ENCODE results near the gene OR1J2. TPM values are rescaled to one million over a fixed set of nuclear protein-coding genes. Genes with fewer than 3 reads are reported as not detected.
A peak's percentile ranks its signal among the peaks of the same experiment; 100 is the strongest.
"Not testable (repeated sequence)": the region's sequence is repeated elsewhere in the genome, so short reads cannot be mapped to it uniquely, and the experiment has no call there.

Gene OR1J2, protein sequence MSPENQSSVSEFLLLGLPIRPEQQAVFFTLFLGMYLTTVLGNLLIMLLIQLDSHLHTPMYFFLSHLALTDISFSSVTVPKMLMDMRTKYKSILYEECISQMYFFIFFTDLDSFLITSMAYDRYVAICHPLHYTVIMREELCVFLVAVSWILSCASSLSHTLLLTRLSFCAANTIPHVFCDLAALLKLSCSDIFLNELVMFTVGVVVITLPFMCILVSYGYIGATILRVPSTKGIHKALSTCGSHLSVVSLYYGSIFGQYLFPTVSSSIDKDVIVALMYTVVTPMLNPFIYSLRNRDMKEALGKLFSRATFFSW
- not detected in 2 replicates for total RNA-seq (2014; rRNA removed; shearing (Covaris generic))

- no peak for DNase-seq (ENCODE audit: low spot score)
These were observed at the start of gene OR1J2 for GRCh38 chr9:122510502-122510901. Gene OR1J2, plus strand, starts transcription at chr9:122510802. Its CDS starts 0 bp downstream, at chr9:122510802.

GRCh38 chr9:122463828-122464632 lies 46.6 kb upstream of the OR1J2 start:
- DNase-seq (ENCODE audit: low spot score) = peak; percentile 73

- peak; percentile 84 for DNase-seq (ENCODE audit: low spot score)
These were observed 45.7 kb upstream of the OR1J2 start for GRCh38 chr9:122464633-122465567.

- no peak for DNase-seq (ENCODE audit: low spot score)
These were observed 44.1 kb upstream of the OR1J2 start for GRCh38 chr9:122466456-122466855.

DNA sequence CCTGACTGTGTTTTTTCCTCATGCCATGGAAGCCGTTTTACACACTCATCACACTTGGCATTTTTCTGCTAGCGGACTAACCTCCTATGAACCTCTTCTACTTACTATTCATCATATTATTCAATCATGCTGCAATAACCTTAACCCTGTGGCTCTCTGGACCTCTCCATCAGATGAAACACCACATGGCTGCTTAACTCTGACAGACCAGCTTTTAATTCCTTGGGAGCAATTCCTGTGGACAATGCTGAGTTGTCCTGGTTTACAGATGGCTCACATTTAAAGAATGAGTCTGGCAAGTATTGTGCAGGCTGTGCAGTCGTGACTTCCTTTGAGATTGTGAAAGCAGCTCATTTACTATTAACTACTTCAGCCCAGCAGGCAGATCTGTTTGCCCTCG lies 41.9 kb upstream of the OR1J2 start:
- DNase-seq (ENCODE audit: low spot score) = no peak

GRCh38 chr9:122474561-122474960 lies 36.0 kb upstream of the OR1J2 start:
- no peak for DNase-seq (ENCODE audit: low spot score)

- no peak for DNase-seq (ENCODE audit: low spot score)
These were observed 34.9 kb upstream of the OR1J2 start for GRCh38 chr9:122475717-122476116.

- DNase-seq (ENCODE audit: low spot score) = no peak
These were observed 33.3 kb upstream of the OR1J2 start for GRCh38 chr9:122477346-122477745.

DNA sequence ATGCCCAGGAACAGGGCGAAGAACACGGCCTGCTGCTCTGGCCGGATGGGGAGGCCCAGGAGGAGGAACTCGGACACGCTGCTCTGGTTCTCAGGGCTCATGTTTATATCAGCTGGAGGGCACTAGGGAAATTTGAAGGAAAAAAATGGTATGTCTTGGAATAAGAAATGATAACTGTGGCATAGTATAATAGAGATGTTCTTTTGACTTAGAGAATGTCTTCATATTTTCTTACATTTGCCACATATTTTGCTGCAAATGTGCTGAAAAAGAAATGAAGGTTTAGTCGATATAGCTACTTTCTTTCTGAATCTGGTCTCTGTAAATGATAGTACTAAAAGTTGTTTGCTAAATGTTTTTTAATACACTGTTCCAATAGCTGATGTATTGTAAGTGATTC lies 32.8 kb upstream of the OR1J2 start, which contains the start of gene OR1J1:
Gene OR1J1, minus strand, starts transcription at position 101 of the 400 bp plus-strand sequence. Its CDS starts 0 bp downstream, at position 101.
- no peak for DNase-seq (ENCODE audit: low spot score)

DNA sequence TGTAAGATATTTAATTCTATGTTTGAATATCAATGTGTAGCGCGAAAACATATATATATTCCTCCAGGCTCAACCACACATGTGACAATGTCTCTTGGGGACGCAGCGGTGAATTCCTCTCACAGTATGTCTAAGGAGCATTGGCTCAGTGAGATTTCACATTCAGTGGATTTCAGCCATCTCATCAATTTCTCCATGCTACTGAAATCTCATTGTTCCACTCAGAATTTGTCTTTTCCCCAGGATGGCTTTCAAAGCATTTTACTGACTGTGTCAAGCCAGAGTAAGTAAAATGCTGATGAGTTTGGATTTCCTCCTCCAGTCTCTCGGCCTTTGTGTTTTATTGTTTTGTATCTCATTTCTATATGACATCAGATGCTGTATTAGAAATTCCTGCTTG lies 31.5 kb upstream of the OR1J2 start:
- no peak for DNase-seq (ENCODE audit: low spot score)

- peak; percentile 41 for DNase-seq (ENCODE audit: low spot score)
These were observed 11.7 kb upstream of the OR1J2 start for GRCh38 chr9:122498883-122499288.

- no peak for DNase-seq (ENCODE audit: low spot score)
These were observed 3.6 kb upstream of the OR1J2 start for GRCh38 chr9:122506964-122507363.

DNA sequence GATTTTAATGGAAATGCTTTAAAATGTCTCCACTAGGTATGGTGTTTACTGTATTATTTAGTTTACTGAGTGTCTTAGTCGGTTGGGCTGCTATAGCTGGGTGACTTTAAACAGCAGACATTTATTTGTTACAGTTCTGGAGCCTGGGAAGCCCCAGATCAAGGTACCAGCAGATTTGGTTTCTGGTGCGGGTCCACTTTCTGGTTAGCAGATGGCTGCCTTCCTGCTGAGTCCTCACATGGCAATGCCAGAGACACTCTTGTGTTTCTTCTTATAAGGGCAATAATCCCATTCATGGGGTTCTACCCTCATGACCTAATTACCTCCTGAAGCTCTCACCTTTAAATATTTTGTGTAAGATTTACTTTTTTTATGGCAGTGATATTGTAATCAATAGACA lies 7.6 kb downstream of the OR1J2 start:
- no peak for DNase-seq (ENCODE audit: low spot score)

DNA sequence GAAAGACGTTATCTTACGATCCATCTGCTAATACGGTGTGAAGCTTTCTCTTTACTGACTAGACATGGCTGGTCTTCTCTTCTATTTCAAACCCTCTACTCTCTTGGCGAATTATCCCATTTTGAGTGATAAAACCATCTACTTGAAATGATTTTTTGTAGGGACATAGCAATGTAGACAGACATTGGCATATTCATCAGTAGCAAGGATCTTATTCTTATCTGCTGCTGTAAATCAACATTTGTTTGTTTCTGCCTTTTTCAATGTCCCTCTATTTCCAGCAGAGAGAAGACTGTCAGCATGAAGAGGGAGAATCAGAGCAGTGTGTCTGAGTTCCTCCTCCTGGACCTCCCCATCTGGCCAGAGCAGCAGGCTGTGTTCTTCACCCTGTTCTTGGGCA lies 8.2 kb downstream of the OR1J2 start, which contains the start of gene OR1J4:
Gene OR1J4, plus strand, starts transcription at position 301 of the 400 bp plus-strand sequence. Its CDS starts 0 bp downstream, at position 301.
- DNase-seq (ENCODE audit: low spot score) = no peak

DNA sequence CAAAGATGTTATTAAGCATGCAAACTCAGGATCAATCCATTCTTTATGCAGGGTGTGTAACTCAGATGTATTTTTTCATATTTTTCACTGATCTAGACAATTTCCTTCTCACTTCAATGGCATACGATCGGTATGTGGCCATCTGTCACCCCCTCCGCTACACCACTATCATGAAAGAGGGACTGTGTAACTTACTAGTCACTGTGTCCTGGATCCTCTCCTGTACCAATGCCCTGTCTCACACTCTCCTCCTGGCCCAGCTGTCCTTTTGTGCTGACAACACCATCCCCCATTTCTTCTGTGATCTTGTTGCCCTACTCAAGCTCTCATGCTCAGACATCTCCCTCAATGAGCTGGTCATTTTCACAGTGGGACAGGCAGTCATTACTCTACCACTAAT lies 8.8 kb downstream of the OR1J2 start:
- DNase-seq (ENCODE audit: low spot score) = no peak

DNA sequence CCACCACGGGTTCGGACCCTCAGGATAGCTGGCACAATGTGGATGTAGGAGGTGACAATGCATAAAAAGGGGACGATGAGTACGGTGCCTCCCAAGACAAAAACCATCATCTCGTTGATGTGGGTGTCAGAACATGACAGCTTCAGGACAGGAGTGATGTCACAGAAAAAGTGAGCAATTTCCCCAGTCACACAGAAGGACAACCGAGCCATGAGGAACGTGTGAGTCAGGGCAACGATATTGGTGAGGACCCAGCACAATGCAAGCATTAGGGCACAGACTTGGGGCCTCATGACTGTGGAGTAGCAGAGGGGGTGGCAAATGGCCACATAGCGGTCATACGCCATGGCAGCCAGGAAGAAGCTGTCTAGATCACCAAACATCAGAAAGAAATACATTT lies 16.0 kb downstream of the OR1J2 start:
- DNase-seq (ENCODE audit: low spot score) = no peak

GRCh38 chr9:122527193-122527592 lies 16.6 kb downstream of the OR1J2 start, which contains the start of gene OR1N1:
Gene OR1N1, minus strand, starts transcription at chr9:122527293. Its CDS starts 0 bp downstream, at chr9:122527293.
- DNase-seq (ENCODE audit: low spot score) = no peak

DNA sequence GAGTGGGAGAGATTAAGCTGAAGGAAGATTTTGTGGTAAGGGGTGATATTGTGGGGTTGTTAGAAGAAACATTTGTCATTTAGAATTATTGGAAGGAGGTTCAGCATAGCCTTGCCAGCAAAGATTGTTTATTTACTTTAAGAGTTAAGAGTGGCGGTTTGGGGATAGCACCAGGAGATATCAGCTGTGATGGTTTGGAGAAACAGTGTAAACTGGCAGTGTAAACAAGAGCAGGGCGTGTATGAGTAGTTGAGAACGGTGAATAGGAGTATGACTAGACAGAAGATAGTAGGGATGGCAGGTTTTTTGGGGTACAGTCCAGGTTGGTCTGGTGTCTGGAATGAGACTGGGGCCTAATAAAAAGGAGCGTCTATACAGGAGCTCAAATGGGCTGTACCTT lies 20.6 kb downstream of the OR1J2 start:
- DNase-seq (ENCODE audit: low spot score) = not testable (repeated sequence)

GRCh38 chr9:122536134-122536533 lies 25.5 kb downstream of the OR1J2 start:
- no peak for DNase-seq (ENCODE audit: low spot score)

DNA sequence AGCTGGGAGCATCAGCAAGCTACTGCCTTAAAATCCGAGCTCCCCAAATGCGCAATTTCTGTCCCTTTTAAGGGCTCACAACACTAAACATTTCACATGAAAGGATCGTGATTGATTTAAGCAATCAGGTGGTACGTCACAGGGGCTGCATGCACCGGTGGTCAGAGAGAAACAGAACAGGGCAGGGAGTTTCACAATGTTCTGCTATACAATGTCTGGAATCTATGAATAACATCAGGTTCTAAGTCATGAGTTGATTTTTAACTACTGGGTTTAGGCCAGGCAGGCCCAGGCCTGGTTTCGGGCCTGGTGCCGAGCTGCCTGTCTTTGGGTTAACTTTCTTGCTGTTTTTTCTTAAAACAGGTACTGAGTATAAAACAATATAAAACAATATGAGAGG lies 26.5 kb downstream of the OR1J2 start:
- not testable (repeated sequence) for DNase-seq (ENCODE audit: low spot score)

GRCh38 chr9:122538757-122539156 lies 28.2 kb downstream of the OR1J2 start:
- no peak for DNase-seq (ENCODE audit: low spot score)

DNA sequence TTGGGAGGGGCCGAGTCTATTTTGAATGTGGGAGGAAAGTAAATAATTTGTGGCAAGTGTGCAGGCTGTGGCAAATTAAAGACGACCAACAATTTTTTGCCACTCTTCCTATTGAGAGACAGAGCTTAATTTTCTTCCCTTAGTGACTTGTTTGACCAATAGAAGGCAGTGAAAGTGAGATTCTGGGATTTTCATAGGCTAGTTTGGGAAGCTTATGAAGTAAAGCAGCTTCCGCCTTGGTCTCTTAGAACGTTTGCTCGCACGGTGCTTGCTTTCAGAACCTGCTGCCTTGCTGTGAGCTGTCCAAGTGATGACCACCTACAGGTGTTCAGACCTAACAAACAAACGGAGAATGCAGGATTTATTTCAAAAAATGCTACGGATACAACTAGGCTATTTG lies 35.6 kb downstream of the OR1J2 start:
- DNase-seq (ENCODE audit: low spot score) = peak; percentile 9
